Occipital lobe (tissue), 3 donors: Measurements from ENCODE around the gene SCLY. TPM values are rescaled to one million over a fixed set of nuclear protein-coding genes. Genes with fewer than 3 reads are reported as not detected.

ENCODE experiments used
- DNase-seq: peaks from one replicate; lab custom pipeline; 2025; lab: John Stamatoyannopoulos, UW
- small RNA-seq: library from RNA; depleted of rRNA; stranded (forward); fragments of <200 nt; gene quantifications from one replicate; pipeline ENCODE3, GENCODE V24; 2014
- total RNA-seq: library from RNA; depleted of rRNA; stranded (reverse); fragments of >200 nt; gene quantifications from one replicate; pipeline ENCODE4 v1.2.3, GENCODE V29; 2014

SCLY gene
- total RNA-seq, 1 donor from 2014 or later = 9.2 TPM

GRCh38 chr2:238140040-238140439 lies 79.2 kb downstream of the SCLY start:
- DNase-seq = no peak

GRCh38 chr2:238140721-238141540 lies 80.1 kb downstream of the SCLY start:
- no peak for DNase-seq

- DNase-seq = no peak
Observed at GRCh38 chr2:238141541-238142318, 80.9 kb downstream of the SCLY start.

- DNase-seq = no peak
Observed at GRCh38 chr2:238142382-238143205, 81.8 kb downstream of the SCLY start.

GRCh38 chr2:238143239-238143951 lies 82.6 kb downstream of the SCLY start:
- no peak for DNase-seq

- DNase-seq = no peak
Observed at GRCh38 chr2:238144262-238144661, 83.5 kb downstream of the SCLY start.

- DNase-seq = no peak
Observed at GRCh38 chr2:238145046-238145445, 84.2 kb downstream of the SCLY start.

- no peak for DNase-seq
Observed at GRCh38 chr2:238145851-238146250, 85.0 kb downstream of the SCLY start.

- DNase-seq = no peak
Observed at GRCh38 chr2:238146884-238147544, 86.2 kb downstream of the SCLY start.

- no peak for DNase-seq
Observed at GRCh38 chr2:238148981-238149380, 88.2 kb downstream of the SCLY start.

Small RNAs within 50 kb of the gene (small RNA-seq; reads per million reads assigned to genes)
- not detected for gene RNU6-1333P

Other genes starting within 250 kb of the SCLY start
- 2.7 TPM for gene RAMP1, start 201.4 kb upstream of the SCLY start, total RNA-seq
- gene UBE2F, start 94.0 kb upstream of the SCLY start, total RNA-seq = 30.9 TPM
- gene ESPNL, start 39.3 kb downstream of the SCLY start, total RNA-seq = 0.16 TPM
- 0.16 TPM for gene KLHL30, start 77.7 kb downstream of the SCLY start, total RNA-seq
- gene ERFE, start 98.0 kb downstream of the SCLY start, total RNA-seq = 1.6 TPM
- 78.3 TPM for gene ILKAP, start 142.7 kb downstream of the SCLY start, total RNA-seq
- gene HES6, start 179.0 kb downstream of the SCLY start, total RNA-seq = 80.8 TPM
- gene PER2, start 227.6 kb downstream of the SCLY start, total RNA-seq = 5.5 TPM